ENCODE data around the gene YPEL1.

DNA sequence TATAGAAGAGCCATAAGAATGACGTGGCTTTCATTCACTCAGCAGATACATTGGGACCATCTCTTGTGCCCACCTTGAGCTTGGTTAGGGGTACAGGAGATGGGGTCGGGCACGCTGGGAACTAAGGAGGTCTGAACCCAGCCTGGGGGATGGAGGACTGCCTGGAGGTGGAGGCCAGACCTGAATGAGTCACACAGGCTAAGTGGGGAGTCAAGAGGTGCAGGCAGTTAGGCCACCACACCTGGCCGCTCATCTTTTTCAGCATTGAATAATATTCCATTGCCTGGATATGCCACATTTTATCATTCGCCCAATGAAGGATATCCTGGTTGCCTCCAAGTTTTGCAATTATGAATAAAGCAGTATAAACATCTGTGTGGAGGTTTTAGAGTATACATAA is 73.6 kb downstream of the YPEL1 start:
- no peak for TF ChIP-seq CTCF (IDR thresholded peaks at IDR 0.05)
- no peak for TF ChIP-seq POLR2A (IDR thresholded peaks at IDR 0.05)

Measured in right lobe of liver (tissue), 4 donors.